ENCODE results near the gene SLC22A31. TPM values are rescaled to one million over a fixed set of nuclear protein-coding genes. Genes with fewer than 3 reads are reported as not detected.

The SLC22A31 gene
- total RNA-seq, 1 donor from 2014 or later = 0.54 TPM

DNA sequence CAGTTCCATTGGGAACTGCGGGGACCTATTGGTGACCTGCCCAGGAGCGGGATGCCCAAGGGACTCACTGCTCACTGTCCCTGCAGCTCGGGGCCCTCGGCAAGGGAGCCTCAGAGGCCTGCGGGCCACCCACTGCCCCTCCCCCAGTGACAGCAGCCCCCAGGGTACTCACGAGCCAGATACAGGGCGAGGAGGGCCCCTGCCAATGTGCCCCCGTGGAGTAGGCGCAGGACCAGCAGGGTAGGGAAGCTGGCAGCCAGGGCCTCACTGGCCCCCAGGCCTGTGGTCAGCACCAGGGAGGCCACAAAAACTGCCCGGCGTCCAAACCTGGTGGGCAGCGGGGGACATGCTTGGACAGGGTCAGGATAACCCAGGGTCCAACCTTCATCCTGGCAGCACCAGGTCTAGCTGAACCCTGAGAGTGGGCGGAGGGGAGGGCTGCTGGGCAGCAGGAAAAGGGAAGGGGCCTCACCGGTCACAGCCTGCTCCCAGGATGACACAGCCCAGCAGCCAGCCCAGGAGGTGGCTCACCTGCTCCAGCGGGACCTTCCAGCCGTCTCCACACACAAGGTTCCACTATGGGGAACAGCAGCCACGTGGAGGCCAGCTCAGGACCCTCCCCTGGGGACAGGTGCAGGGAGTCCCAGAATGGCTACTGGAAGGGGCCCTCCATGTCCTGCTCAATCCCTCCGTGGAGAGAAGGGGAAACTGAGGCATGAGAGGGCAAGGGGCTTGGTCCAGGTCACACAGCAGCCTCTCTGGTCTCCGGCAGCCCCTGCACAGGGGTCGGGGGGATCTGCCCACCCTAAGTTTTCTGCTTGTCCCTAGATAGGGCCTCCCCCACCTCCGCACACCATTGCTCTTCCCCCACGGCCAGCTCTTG lies 855 bp downstream of the SLC22A31 start:
- Mint-ChIP-seq H3K36me3 (ENCODE audit: low read depth, unreplicated experiment) (peaks cover 8% of the 10 kb centered on the region), H3K27me3 (ENCODE audit: unreplicated experiment) (peaks cover 15% of the 10 kb centered on the region), H3K4me3 (ENCODE audit: unreplicated experiment) (no peak overlapping the region), H3K27ac (ENCODE audit: unreplicated experiment) (no peak overlapping the region), H3K4me1 (ENCODE audit: unreplicated experiment) (peaks cover 7% of the 10 kb centered on the region), H3K9me3 (ENCODE audit: unreplicated experiment) (no peaks in the 10 kb centered on the region)
- no peak for DNase-seq (ENCODE audit: low spot score)
- TF ChIP-seq, protein P1, sequence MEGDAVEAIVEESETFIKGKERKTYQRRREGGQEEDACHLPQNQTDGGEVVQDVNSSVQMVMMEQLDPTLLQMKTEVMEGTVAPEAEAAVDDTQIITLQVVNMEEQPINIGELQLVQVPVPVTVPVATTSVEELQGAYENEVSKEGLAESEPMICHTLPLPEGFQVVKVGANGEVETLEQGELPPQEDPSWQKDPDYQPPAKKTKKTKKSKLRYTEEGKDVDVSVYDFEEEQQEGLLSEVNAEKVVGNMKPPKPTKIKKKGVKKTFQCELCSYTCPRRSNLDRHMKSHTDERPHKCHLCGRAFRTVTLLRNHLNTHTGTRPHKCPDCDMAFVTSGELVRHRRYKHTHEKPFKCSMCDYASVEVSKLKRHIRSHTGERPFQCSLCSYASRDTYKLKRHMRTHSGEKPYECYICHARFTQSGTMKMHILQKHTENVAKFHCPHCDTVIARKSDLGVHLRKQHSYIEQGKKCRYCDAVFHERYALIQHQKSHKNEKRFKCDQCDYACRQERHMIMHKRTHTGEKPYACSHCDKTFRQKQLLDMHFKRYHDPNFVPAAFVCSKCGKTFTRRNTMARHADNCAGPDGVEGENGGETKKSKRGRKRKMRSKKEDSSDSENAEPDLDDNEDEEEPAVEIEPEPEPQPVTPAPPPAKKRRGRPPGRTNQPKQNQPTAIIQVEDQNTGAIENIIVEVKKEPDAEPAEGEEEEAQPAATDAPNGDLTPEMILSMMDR (IDR thresholded peaks at IDR 0.05; ENCODE audit: unreplicated experiment) = no peak

DNA sequence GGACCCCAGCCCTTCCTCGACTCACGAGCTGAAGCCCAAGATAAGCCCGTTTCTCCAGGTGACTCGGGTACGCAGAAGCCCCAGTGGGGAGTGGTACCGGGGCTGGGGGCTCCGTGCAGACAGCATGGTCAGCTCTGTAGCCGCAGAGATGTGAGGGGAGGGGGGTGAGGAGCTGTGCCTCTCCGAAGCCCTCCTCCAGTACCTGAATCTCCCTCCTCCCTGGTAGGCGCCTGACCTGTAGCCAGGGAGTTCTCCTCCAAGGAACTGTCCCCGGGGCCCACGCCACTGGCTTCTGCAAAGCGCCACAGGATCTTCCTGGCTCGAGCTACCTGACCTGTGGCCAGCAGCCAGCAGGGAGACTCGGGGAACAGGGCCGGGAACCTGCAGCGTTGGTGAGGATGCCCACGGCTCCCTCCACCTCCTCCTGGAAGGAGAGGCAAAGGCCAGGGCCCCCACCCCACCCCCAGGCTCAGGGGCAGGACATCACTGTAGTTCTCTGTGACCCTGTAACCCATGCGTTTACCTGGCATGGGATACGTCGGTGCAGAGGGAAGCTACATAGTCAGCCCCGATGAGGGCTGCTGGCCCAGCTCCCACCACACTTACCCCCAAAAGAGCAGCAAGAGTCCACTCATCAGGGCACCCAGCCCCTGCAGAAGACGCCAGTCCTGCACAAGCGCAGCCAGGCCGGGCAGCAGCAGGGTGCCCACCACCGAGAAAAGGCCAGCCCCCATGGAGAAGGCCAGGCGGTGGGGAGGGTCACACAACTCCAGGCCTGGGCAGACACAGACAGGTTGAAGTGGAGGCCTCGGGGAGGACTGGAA lies 1.7 kb downstream of the SLC22A31 start:
- no peaks in the 10 kb centered on the region for H3K9me3 Mint-ChIP-seq (ENCODE audit: unreplicated experiment)
- peaks cover 7% of the 10 kb centered on the region for H3K4me1 Mint-ChIP-seq (ENCODE audit: unreplicated experiment)
- TF ChIP-seq, protein P1 (IDR thresholded peaks at IDR 0.05; ENCODE audit: unreplicated experiment) = no peak
- DNase-seq (ENCODE audit: low spot score) = no peak
- peaks cover 8% of the 10 kb centered on the region for H3K36me3 Mint-ChIP-seq (ENCODE audit: low read depth, unreplicated experiment)
- H3K27me3 Mint-ChIP-seq (ENCODE audit: unreplicated experiment) = peaks cover 12% of the 10 kb centered on the region
- no peak overlapping the region for H3K27ac Mint-ChIP-seq (ENCODE audit: unreplicated experiment)
- no peak overlapping the region for H3K4me3 Mint-ChIP-seq (ENCODE audit: unreplicated experiment)

DNA sequence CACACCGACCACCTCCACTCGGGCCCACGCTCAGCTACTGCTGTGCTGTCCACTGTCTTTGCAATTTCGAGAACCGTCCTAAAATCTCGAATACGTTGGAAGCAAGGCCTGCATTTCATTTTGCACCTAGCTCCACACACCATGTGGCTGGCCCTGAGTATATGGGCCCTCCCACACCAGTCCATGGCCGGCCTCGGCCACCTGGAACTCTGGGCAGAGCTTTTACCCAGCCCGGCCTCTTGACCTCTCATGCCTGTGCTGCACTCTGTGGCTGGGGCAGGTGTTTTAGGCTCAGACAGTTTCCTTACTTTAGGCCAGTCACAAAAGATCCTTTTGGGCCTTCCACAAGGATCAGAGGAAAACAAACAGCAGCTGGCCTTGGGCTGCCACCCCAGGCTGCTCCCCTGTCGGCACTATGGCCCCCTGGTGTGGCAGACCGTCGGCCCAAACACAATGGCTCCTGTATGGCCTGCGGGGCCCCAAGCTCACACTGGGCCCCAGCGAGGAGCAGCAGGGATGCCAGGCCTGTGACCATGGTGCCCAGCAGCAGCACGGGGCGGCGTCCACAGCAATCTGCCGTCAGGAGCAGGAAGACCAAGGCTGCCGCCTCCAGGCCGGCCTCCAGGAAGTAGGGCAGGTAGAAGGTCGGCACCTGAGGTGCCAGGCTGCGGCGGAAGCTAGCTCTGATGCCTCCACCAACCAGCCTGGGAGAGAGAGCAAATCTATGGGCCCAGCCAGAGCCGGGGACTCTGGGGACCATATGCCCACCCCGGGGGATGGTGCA lies 2.5 kb downstream of the SLC22A31 start:
- TF ChIP-seq, protein P1 (IDR thresholded peaks at IDR 0.05; ENCODE audit: unreplicated experiment) = no peak
- H3K4me1 Mint-ChIP-seq (ENCODE audit: unreplicated experiment) = peaks cover 3% of the 10 kb centered on the region
- peaks cover 3% of the 10 kb centered on the region for H3K36me3 Mint-ChIP-seq (ENCODE audit: low read depth, unreplicated experiment)
- no peak overlapping the region for H3K4me3 Mint-ChIP-seq (ENCODE audit: unreplicated experiment)
- peaks cover 5% of the 10 kb centered on the region for H3K27me3 Mint-ChIP-seq (ENCODE audit: unreplicated experiment)
- H3K27ac Mint-ChIP-seq (ENCODE audit: unreplicated experiment) = no peak overlapping the region
- H3K9me3 Mint-ChIP-seq (ENCODE audit: unreplicated experiment) = no peaks in the 10 kb centered on the region
- DNase-seq (ENCODE audit: low spot score) = no peak

DNA sequence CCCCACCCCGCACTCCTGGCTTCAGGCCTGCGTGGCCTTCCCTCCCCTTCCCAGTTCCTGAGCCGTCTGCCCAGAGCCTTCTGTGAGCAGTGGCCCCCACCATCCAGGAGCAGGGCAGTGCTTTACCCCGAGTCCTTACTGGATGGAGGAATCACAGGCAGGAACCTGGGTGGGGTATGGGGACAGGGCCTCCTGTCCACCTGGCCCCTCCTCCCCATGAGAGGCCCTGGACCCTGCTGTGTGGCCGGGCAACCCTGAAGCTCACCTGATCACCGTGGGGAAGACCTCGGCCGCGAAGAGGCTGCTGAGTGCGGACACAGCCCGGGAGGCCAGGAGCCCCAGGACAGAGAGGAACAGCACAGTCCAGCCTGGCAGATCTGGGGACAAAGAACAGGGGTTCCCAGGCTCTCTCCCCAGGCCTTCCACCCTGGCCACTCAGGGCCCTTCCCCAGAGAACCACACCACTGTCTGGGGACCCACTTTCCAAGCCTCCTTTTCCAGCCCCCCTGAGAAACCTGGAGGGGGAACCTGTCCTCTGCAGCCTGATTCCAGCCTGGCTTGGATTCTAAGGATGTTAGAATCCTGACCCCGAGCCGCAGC lies 3.2 kb downstream of the SLC22A31 start:
- Mint-ChIP-seq H3K4me1 (ENCODE audit: unreplicated experiment) (no peaks in the 10 kb centered on the region), H3K9me3 (ENCODE audit: unreplicated experiment) (no peaks in the 10 kb centered on the region), H3K36me3 (ENCODE audit: low read depth, unreplicated experiment) (no peaks in the 10 kb centered on the region), H3K27me3 (ENCODE audit: unreplicated experiment) (peaks cover 2% of the 10 kb centered on the region), H3K4me3 (ENCODE audit: unreplicated experiment) (no peak overlapping the region), H3K27ac (ENCODE audit: unreplicated experiment) (no peak overlapping the region)
- DNase-seq (ENCODE audit: low spot score) = no peak
- TF ChIP-seq, protein P1 (IDR thresholded peaks at IDR 0.05; ENCODE audit: unreplicated experiment) = no peak

Measured in endothelial cell (in vitro differentiated cells).